SK-N-SH (cell line): Measurements from ENCODE around the gene SREK1IP1. TPM values are rescaled to one million over a fixed set of nuclear protein-coding genes. Genes with fewer than 3 reads are reported as not detected.

Experiments
- CTCF ChIA-PET: fragments of 300-600, 350-600 bp; formaldehyde crosslinking; extraction: SDS; loops from one replicate; lab custom pipeline; 2021; lab: Yijun Ruan, JAX
- POLR2A ChIA-PET: fragments of 350-600 bp; sonication (Branson Sonifier 250); formaldehyde crosslinking; extraction: SDS; loops from one replicate; lab custom pipeline; 2020; ENCODE audit warnings: antibody characterized with exemption, inconsistent platforms; lab: Yijun Ruan, JAX
- DNase-seq: peaks from one replicate; pipeline ENCODE4 v3.0.0; 2012
- H2AFZ ChIP-seq: fragments of 200-600 bp; sonication (generic); 2 replicates; pipeline ENCODE4 v1.8.1; 2016; ENCODE audit warnings: antibody characterized with exemption, mild to moderate bottlenecking, low read depth
- H3F3A ChIP-seq: fragments of 200-600 bp; sonication (generic); replicated peaks from 2 replicates; pipeline ENCODE3; 2016; ENCODE audit warnings: antibody characterized with exemption, mild to moderate bottlenecking; ENCODE audit not compliant: insufficient read depth
- H3K27ac ChIP-seq, 2 experiments: fragments of 200-500 bp in 1 of 2; fragments of 200-600 bp in 1 of 2; sonication (Bioruptor generic) in 1 of 2; sonication (generic), shearing (Covaris generic) in 1 of 2; 2 replicates each; pipeline versions ENCODE4 v1.5.1 to v1.6.1; 2014 to 2016; ENCODE audit warnings: low read depth in 2 of 2, inconsistent platforms in 1 of 2, low read length in 1 of 2, mild to moderate bottlenecking in 1 of 2, mixed read lengths in 1 of 2
- H3K27me3 ChIP-seq: fragments of 200-600 bp; sonication (generic), shearing (Covaris generic); 2 replicates; pipeline ENCODE4 v1.6.1; 2016; ENCODE audit warnings: mixed run types; ENCODE audit not compliant: insufficient read depth
- H3K36me3 ChIP-seq, 2 experiments: fragments of 200-500 bp in 1 of 2; fragments of 200-600 bp in 1 of 2; sonication (Bioruptor generic) in 1 of 2; sonication (generic) in 1 of 2; replicated peaks in 1 of 2; 2 replicates each; pipeline versions ENCODE3 to v1.5.1; 2014 to 2016; ENCODE audit warnings: low read length in 1 of 2, mild to moderate bottlenecking in 1 of 2; ENCODE audit not compliant: insufficient read depth in 2 of 2, control insufficient read depth in 1 of 2
- H3K4me1 ChIP-seq, 2 experiments: fragments of 200-500 bp in 1 of 2; fragments of 200-600 bp in 1 of 2; sonication (Bioruptor generic) in 1 of 2; sonication (generic), shearing (Covaris generic) in 1 of 2; 2 replicates each; pipeline versions ENCODE4 v1.5.1 to v1.6.1; 2014 to 2016; ENCODE audit warnings: low read depth in 1 of 2, low read length in 1 of 2, mixed run types in 1 of 2; ENCODE audit not compliant: insufficient read depth in 2 of 2, control insufficient read depth in 1 of 2
- H3K4me2 ChIP-seq: fragments of 200-600 bp; sonication (generic), shearing (Covaris generic); 2 replicates; pipeline ENCODE4 v1.6.1; 2017; ENCODE audit warnings: mixed run types
- H3K4me3 ChIP-seq, 2 experiments: fragments of 200-500 bp in 1 of 2; fragments of 200-600 bp in 1 of 2; sonication (Bioruptor generic) in 1 of 2; sonication (generic), shearing (Covaris generic) in 1 of 2; 2 replicates each; pipeline versions ENCODE4 v1.5.1 to v1.8.1; 2014 to 2016; ENCODE audit warnings: low read depth in 2 of 2, inconsistent platforms in 1 of 2, low read length in 1 of 2, mild to moderate bottlenecking in 1 of 2, mixed read lengths in 1 of 2, moderate library complexity in 1 of 2
- H3K79me2 ChIP-seq: fragments of 200-600 bp; sonication (generic); 2 replicates; pipeline ENCODE4 v1.8.1; 2017; ENCODE audit warnings: mild to moderate bottlenecking; ENCODE audit not compliant: insufficient read depth
- H3K9ac ChIP-seq: fragments of 200-600 bp; sonication (generic); 2 replicates; pipeline ENCODE4 v1.6.1; 2017; ENCODE audit warnings: mixed run types
- H3K9me2 ChIP-seq: fragments of 200-600 bp; sonication (generic); 2 replicates; pipeline ENCODE4 v1.6.1; 2017; ENCODE audit warnings: mixed run types
- H3K9me3 ChIP-seq: fragments of 200-600 bp; sonication (generic); 2 replicates; pipeline ENCODE4 v1.6.1; 2017; ENCODE audit warnings: mixed run types, mild to moderate bottlenecking, moderate library complexity
- H4K20me1 ChIP-seq: fragments of 200-600 bp; sonication (generic); 2 replicates; pipeline ENCODE4 v1.6.1; 2017; ENCODE audit warnings: mild to moderate bottlenecking, mixed run types; ENCODE audit not compliant: insufficient read depth
- ELF1 ChIP-seq: IDR thresholded peaks from 2 replicates; pipeline ENCODE4 v1.4.0; 2012
- FOXJ3 ChIP-seq: sonication (generic); formaldehyde crosslinking; IDR thresholded peaks from 2 replicates; pipeline ENCODE4 v1.5.1; 2020; ENCODE audit warnings: mild to moderate bottlenecking, missing genetic modification reagents
- FOXM1 ChIP-seq: IDR thresholded peaks from 2 replicates; pipeline ENCODE4 v1.4.0; 2012; ENCODE audit warnings: low read depth, mild to moderate bottlenecking
- GABPA ChIP-seq: IDR thresholded peaks from 2 replicates; pipeline ENCODE4 v1.4.0; 2012; ENCODE audit warnings: low read depth, mild to moderate bottlenecking
- GATA2 ChIP-seq: sonication (generic); formaldehyde crosslinking; IDR thresholded peaks from 2 replicates; pipeline ENCODE4 v1.5.0; 2020; ENCODE audit warnings: mild to moderate bottlenecking, missing genetic modification reagents
- MEF2A ChIP-seq: IDR thresholded peaks from 2 replicates; pipeline ENCODE4 v1.4.0; 2012; ENCODE audit warnings: low read depth, borderline replicate concordance
- MXI1 ChIP-seq: IDR thresholded peaks from 2 replicates; pipeline ENCODE4 v1.6.1; 2012; ENCODE audit warnings: mild to moderate bottlenecking, low read depth, low read length, improper control_type of control experiment
- NFIC ChIP-seq: IDR thresholded peaks from 2 replicates; pipeline ENCODE4 v1.4.0; 2012; ENCODE audit warnings: borderline replicate concordance
- NRF1 ChIP-seq: IDR thresholded peaks from 2 replicates; pipeline ENCODE4 v1.6.1; 2012; ENCODE audit warnings: low read depth, mild to moderate bottlenecking, low read length
- POLR2AphosphoS5 ChIP-seq: IDR thresholded peaks from 2 replicates; pipeline ENCODE4 v1.6.1; 2012; ENCODE audit warnings: low read depth, low read length
- RCOR1 ChIP-seq: fragments of 150-350 bp; IDR thresholded peaks from 2 replicates; pipeline ENCODE4 v1.6.1; 2017; ENCODE audit warnings: antibody characterized with exemption, low read length
- RFX5 ChIP-seq: IDR thresholded peaks from 2 replicates; pipeline ENCODE4 v1.6.1; 2012; ENCODE audit warnings: mild to moderate bottlenecking, improper control_type of control experiment, low read length
- SIN3A ChIP-seq: IDR thresholded peaks from 2 replicates; pipeline ENCODE4 v1.6.1; 2012; ENCODE audit warnings: low read depth, mild to moderate bottlenecking, low read length, moderate library complexity, borderline replicate concordance
- TEAD4 ChIP-seq: IDR thresholded peaks from 2 replicates; pipeline ENCODE4 v1.4.0; 2012; ENCODE audit warnings: mild to moderate bottlenecking, borderline replicate concordance; ENCODE audit not compliant: insufficient read depth
- YY1 ChIP-seq: IDR thresholded peaks from 2 replicates; pipeline ENCODE4 v1.4.0; 2012; ENCODE audit warnings: low read depth, mild to moderate bottlenecking
- WGBS: methylation state at CpG from one replicate; pipeline ENCODE4 v1.1.6; 2017; ENCODE audit warnings: low lambda C conversion rate; 5-methylcytosine and 5-hydroxymethylcytosine counted together
- polyA plus RNA-seq, 3 experiments: library from polyadenylated mRNA; depleted of rRNA; stranded (reverse); fragments of >200 nt; gene quantifications; 2 replicates each; pipeline ENCODE4 v1.2.3, GENCODE V29; 2012
- TF ChIP-seq, protein P1 (sequence below): fragments of 200-600 bp; sonication (generic); IDR thresholded peaks from 2 replicates; pipeline ENCODE4 v1.6.1; 2017; ENCODE audit warnings: antibody characterized with exemption, mild to moderate bottlenecking, moderate library complexity
- TF ChIP-seq, protein P2 (sequence below): IDR thresholded peaks from 2 replicates; pipeline ENCODE4 v1.6.1; 2012; ENCODE audit warnings: mild to moderate bottlenecking, low read depth, low read length, moderate library complexity
- TF ChIP-seq, protein P3 (sequence below): fragments of 150-350 bp; IDR thresholded peaks from 2 replicates; pipeline ENCODE4 v1.6.1; 2017; ENCODE audit warnings: antibody characterized with exemption, low read length, low read depth, borderline replicate concordance
- TF ChIP-seq, protein P4 (sequence below): IDR thresholded peaks from 2 replicates; pipeline ENCODE4; 2012
- TF ChIP-seq, protein P5 (sequence below): IDR thresholded peaks from 2 replicates; pipeline ENCODE4 v1.4.0; 2012; ENCODE audit warnings: low read depth, borderline replicate concordance

Gene SREK1IP1
- polyA plus RNA-seq, 1 of the 3 experiments (the other 2 are of a cell fraction) = 1.2 TPM

DNA sequence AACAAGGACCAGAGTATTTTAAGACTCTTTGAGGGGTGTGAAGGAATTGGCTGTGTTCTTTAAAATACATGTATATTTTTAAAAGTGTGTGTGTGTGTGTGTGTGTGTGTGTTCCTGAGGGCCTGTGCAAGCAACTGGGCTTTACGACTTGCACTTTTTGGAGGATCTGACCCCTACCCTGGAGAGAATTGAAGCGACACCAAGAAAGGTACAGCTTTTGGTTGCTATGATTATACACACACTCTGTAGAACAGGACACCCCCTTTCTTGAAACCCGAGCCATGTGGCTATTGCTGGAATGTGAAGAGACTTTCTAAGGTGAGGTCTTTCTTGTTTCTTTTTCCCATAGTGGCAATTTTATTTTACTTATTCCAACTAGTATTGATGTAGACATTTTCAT lies 77.2 kb downstream of the SREK1IP1 start:
- DNase-seq = no peak
- WGBS = 29% methylated on average over 3 of the region's 3 CpGs
- H3K27me3 ChIP-seq = peaks cover 50% of the 10 kb centered on the region

More for the DNA sequence above, 77.2 kb downstream of the SREK1IP1 start:
- no peaks in the 10 kb centered on the region for H3F3A ChIP-seq
- H2AFZ ChIP-seq = no peak overlapping the region
- POLR2A ChIA-PET = no interaction called here
- H3K27ac ChIP-seq = no peak overlapping the region
- no peak overlapping the region for H3K4me3 ChIP-seq
- CTCF ChIA-PET = interaction anchor here (0.8 to 1.7 kb wide), 3 partner anchors 55 to 79 kb away, joined by 4 to 6 read pairs (median 4); no protein-coding TSS in a partner anchor
- H3K36me3 ChIP-seq = no peaks in the 10 kb centered on the region
- H4K20me1 ChIP-seq = no peaks in the 10 kb centered on the region
- TF ChIP-seq POLR2AphosphoS5 = no peak
- TF ChIP-seq YY1 = no peak
- TF ChIP-seq, protein P1, sequence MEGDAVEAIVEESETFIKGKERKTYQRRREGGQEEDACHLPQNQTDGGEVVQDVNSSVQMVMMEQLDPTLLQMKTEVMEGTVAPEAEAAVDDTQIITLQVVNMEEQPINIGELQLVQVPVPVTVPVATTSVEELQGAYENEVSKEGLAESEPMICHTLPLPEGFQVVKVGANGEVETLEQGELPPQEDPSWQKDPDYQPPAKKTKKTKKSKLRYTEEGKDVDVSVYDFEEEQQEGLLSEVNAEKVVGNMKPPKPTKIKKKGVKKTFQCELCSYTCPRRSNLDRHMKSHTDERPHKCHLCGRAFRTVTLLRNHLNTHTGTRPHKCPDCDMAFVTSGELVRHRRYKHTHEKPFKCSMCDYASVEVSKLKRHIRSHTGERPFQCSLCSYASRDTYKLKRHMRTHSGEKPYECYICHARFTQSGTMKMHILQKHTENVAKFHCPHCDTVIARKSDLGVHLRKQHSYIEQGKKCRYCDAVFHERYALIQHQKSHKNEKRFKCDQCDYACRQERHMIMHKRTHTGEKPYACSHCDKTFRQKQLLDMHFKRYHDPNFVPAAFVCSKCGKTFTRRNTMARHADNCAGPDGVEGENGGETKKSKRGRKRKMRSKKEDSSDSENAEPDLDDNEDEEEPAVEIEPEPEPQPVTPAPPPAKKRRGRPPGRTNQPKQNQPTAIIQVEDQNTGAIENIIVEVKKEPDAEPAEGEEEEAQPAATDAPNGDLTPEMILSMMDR = no peak
- TF ChIP-seq SIN3A = no peak
- no peak for TF ChIP-seq GABPA
- TF ChIP-seq NFIC = no peak
- TF ChIP-seq FOXJ3 (CRISPR knock-in tag) = no peak
- TF ChIP-seq, protein P2, sequence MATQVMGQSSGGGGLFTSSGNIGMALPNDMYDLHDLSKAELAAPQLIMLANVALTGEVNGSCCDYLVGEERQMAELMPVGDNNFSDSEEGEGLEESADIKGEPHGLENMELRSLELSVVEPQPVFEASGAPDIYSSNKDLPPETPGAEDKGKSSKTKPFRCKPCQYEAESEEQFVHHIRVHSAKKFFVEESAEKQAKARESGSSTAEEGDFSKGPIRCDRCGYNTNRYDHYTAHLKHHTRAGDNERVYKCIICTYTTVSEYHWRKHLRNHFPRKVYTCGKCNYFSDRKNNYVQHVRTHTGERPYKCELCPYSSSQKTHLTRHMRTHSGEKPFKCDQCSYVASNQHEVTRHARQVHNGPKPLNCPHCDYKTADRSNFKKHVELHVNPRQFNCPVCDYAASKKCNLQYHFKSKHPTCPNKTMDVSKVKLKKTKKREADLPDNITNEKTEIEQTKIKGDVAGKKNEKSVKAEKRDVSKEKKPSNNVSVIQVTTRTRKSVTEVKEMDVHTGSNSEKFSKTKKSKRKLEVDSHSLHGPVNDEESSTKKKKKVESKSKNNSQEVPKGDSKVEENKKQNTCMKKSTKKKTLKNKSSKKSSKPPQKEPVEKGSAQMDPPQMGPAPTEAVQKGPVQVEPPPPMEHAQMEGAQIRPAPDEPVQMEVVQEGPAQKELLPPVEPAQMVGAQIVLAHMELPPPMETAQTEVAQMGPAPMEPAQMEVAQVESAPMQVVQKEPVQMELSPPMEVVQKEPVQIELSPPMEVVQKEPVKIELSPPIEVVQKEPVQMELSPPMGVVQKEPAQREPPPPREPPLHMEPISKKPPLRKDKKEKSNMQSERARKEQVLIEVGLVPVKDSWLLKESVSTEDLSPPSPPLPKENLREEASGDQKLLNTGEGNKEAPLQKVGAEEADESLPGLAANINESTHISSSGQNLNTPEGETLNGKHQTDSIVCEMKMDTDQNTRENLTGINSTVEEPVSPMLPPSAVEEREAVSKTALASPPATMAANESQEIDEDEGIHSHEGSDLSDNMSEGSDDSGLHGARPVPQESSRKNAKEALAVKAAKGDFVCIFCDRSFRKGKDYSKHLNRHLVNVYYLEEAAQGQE = no peak
- no peak for TF ChIP-seq NRF1
- TF ChIP-seq TEAD4 = no peak
- no peak for TF ChIP-seq MXI1
- no peak for TF ChIP-seq ELF1
- TF ChIP-seq, protein P3, sequence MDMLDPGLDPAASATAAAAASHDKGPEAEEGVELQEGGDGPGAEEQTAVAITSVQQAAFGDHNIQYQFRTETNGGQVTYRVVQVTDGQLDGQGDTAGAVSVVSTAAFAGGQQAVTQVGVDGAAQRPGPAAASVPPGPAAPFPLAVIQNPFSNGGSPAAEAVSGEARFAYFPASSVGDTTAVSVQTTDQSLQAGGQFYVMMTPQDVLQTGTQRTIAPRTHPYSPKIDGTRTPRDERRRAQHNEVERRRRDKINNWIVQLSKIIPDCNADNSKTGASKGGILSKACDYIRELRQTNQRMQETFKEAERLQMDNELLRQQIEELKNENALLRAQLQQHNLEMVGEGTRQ = no peak
- TF ChIP-seq RFX5 = no peak
- no peak for TF ChIP-seq FOXM1
- no peak for TF ChIP-seq GATA2
- TF ChIP-seq, protein P4, sequence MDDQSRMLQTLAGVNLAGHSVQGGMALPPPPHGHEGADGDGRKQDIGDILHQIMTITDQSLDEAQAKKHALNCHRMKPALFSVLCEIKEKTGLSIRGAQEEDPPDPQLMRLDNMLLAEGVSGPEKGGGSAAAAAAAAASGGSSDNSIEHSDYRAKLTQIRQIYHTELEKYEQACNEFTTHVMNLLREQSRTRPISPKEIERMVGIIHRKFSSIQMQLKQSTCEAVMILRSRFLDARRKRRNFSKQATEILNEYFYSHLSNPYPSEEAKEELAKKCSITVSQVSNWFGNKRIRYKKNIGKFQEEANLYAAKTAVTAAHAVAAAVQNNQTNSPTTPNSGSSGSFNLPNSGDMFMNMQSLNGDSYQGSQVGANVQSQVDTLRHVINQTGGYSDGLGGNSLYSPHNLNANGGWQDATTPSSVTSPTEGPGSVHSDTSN = no peak
- no peak for TF ChIP-seq RCOR1
- TF ChIP-seq MEF2A = no peak
- TF ChIP-seq, protein P5, sequence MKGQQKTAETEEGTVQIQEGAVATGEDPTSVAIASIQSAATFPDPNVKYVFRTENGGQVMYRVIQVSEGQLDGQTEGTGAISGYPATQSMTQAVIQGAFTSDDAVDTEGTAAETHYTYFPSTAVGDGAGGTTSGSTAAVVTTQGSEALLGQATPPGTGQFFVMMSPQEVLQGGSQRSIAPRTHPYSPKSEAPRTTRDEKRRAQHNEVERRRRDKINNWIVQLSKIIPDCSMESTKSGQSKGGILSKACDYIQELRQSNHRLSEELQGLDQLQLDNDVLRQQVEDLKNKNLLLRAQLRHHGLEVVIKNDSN = no peak
- H3K4me2 ChIP-seq = peak overlapping the region; percentile 77; the same call in 1 of the 2 replicates
- H3K4me1 ChIP-seq = no peaks in the 10 kb centered on the region; a peak in 1 of 4 replicates
- H3K9me3 ChIP-seq = peaks cover 14% of the 10 kb centered on the region; the same call in 1 of the 2 replicates
- no peaks in the 10 kb centered on the region for H3K9me2 ChIP-seq
- no peaks in the 10 kb centered on the region for H3K79me2 ChIP-seq
- no peak overlapping the region for H3K9ac ChIP-seq
